GM18498 (cell line): Measurements from ENCODE around the gene ZNF408.

Experiments
- ATAC-seq: cut with Tn5 transposase; IDR thresholded peaks from one replicate; pipeline ENCODE4 v1.9.1; 2021; ENCODE audit warnings: mild to moderate bottlenecking, moderate library complexity; ENCODE audit not compliant: unreplicated experiment

The ZNF408 gene

DNA sequence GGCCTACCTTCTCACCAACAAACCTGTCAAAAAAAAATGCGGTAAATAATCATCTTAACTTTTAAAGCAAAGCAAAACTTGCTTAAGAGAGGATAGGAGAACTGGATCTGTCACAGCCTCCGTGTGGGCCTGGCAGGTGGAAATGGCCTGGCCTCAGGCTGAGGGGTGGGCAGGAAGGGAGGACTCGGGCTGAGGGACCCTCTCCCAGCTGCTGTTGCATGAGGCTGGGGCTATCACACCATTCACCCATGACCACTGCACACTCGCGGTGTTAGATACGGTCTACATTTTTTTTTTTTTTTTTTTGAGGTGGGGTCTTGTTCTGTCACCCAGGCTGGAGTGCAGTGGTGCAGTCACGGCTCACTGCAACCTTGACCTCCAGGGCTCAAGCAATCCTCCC, 24.9 kb upstream of the ZNF408 start:
- no peak for ATAC-seq

DNA sequence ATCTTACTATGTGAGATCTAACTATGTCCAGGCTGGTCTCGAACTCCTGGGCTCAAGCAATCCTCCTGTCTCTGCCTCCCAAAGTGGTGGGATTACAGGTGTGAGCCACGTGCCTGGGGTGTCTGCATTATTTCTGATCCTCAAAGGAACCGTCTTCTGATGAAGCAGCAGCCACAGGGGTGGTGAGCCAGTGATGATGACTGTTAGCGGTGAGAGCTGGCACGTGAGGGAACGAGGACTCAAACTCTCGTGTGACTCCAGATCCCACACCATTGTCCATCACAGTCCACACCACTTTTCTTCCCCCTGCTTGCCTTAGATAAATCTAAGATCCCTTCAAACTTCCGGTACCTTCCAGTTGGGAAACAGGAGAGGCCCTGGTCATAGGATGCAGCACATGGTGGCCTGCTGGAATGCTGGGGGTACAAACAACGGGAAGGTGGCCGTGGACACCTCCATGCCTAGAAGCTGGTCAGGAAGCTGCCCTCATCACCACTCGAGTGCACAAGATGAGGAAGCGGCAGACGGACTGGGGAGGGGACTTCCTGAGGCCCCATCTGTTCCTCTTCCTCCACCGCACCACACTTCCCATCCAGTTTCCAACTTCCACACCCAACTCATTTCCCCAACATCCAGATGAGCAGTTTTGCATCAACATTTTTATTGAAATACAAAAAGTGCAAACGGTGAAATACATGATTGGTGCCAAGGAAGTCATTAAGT, 24.2 kb upstream of the ZNF408 start:
- ATAC-seq, result no peak

DNA sequence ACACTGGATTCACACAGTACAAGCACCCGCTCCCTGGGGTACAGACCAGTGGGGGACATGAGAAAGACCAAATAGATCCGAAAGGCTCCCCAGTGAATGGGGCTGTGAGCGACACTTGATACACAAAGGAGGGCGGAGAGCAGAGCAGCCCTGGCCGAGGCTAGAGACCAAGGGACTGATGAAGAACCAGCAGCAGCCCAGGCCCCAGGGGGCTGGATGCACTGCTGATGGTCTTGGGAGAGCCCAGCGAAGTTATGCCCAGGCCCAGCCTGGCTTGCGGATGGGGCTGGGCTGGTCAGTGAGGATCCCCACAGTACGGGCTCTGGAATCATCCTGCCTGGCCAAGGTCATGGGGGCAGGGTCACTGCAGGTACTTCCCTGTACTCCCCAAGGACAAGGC, 23.7 kb upstream of the ZNF408 start:
- no peak for ATAC-seq

DNA sequence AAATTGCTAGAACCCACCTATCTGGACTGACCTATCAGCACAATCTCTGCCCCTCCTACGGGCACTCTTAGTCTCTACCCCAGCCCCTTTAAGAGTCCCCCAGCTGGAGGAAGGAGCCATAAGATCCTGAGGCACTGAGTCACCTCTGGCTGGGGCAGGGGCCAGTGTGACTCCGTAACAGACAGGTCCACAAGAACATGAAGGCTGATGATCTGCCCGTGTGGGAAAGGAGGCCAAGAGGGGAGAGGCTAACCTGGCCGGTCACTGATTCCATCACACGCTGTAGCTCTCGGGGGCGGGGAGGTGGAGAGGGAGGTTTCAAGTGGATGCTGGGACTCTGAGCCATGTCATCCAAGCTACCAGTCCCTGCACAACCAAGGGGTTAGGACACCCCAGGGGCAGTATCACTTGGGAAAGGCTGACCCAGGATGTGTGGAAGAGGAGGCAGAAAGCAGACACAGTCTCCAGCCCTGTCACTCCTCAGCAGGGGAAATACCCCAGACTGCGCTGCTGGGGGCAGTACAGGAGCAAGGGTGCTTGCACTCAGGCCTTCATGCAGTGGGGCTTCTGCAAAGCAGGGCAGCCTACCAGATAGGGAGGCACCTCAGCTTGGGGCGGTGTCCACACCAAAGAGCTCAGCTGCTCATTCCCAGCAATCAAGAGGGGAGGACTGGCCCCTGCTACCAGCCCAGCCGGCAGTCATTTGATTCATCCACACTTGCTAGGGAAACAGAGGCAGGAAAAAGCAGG, 22.7 kb upstream of the ZNF408 start:
- no peak for ATAC-seq

DNA sequence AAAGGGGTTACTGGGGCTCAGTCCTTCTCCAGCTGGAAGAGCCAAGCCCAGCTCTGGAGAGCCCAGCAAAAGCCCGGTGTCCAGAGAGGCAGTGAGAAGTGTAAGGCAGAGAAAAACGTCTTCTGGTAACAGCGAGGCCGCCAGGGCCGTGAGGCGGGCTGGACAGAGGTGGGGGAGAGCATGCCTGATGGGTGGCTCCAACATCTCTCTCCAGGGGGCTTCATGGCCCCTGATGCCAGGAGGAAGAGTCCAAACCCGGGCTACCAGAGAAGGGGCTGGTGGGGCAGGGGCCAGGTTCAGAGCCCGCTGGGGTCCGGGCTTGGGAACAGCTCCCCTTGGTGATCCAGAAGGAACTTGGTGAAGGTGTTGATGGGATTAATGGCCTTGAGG, 22.1 kb upstream of the ZNF408 start:
- no peak for ATAC-seq

DNA sequence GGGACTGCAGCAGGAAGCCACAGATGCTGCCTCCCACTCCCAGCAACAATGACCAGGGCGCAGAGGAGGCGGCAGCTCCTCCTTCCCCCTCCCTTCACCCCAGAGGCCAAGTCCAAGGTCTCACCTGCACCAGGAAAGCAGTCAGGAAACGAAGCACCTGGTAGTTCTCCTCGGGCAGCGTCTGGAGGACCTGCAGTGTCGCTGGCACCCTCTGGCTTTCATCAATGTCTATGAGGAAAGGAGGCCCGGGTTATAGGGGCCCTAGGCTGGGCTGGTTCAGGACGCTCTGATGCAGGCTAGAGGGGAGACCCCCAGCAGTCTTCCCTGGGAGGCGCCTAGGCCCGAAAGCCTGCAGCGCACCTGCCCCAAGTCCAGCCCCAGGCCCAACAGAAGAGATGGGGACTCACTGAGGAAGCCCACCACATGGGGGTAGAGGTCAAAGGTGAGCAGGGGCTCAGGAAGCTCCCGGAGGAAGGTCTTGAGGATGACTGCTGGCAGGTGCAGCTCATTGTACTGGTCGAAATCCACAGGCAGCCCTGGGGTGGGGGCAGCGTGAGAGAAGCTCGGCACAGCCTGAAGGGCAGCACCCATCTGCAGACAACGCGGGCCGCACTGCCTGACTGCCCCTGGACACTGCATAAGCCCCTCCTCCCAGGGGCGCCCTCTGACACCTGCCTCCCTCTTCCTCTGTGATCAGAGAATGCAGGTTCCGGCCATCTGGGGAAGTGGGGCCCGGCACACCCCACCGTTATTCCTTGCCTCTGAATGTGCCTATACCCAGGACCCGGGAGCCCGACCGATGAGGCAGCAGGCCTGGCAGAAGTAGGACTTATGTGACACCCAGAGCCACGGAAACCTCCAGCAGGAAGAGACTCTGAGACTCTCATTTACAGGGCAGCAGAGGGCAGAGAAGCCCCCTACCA, 21.3 kb upstream of the ZNF408 start:
- no peak for ATAC-seq

DNA sequence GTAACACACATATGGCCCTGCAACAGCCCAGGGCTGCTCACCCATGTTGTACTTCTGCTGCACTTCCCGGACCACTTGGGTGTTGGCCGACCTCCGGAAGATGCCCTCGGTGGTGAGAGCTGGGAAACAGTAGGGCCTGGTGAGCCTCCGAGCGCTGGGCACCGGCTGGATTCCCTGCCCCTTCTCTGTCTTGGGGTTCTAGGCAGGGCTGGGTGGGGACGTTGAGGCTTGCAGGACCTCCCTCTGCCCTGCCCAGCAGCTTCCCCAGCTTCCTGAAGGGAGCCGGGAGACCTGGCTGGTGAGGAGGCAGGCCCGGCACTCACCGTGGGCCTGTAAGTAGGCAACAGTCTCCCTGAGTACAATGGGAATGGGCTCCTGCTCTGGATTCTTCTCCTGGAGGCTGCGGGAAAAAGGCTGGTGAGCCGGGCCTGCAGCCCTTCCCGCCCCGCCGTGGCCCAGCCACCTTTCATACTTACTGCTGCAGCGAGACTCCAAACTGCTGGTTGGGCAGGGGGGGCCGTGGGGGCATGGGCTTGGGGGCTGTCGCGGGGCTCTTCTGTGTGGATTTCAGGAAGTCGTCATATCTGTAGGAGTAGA, 20.6 kb upstream of the ZNF408 start:
- no peak for ATAC-seq

DNA sequence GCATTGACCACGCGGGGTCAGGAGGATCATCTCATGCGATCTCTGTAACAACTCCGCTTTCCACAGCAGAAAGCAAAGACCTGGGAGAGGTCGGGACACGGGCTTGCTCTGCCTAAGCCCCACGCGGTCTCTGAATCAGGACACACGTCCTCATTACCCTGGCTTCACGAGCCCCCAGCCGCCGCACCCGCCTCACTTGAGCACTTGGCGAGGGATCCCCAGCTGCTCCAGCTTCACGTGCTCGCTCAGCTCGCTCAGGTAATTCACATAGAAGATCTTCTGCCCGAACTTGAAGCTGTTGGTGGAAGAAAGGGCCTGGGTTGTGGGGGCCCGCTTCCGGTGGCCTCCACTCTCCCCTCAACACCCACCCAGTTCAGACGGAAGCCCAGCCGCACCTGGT, 20.0 kb upstream of the ZNF408 start:
- ATAC-seq, result no peak

DNA sequence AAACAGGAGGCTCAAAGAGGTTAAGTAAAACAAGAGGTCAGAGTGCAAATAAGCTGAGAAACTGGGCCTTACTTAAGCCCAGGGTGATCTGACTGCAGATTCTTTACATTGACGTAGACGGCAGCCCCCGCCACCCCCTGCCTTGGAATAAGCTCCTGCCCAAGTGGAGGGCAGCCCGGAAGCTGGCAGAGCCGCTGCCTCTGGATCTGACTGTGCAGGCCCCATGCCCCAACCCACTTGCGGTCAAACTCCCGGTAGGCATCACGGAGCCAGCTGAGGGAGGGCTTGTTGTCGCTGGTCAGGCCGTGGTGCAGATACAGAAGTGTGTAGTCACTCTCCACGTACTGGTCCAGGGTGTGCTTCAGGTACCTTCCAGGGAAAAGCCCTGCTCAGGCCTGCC, 19.0 kb upstream of the ZNF408 start:
- no peak for ATAC-seq

DNA sequence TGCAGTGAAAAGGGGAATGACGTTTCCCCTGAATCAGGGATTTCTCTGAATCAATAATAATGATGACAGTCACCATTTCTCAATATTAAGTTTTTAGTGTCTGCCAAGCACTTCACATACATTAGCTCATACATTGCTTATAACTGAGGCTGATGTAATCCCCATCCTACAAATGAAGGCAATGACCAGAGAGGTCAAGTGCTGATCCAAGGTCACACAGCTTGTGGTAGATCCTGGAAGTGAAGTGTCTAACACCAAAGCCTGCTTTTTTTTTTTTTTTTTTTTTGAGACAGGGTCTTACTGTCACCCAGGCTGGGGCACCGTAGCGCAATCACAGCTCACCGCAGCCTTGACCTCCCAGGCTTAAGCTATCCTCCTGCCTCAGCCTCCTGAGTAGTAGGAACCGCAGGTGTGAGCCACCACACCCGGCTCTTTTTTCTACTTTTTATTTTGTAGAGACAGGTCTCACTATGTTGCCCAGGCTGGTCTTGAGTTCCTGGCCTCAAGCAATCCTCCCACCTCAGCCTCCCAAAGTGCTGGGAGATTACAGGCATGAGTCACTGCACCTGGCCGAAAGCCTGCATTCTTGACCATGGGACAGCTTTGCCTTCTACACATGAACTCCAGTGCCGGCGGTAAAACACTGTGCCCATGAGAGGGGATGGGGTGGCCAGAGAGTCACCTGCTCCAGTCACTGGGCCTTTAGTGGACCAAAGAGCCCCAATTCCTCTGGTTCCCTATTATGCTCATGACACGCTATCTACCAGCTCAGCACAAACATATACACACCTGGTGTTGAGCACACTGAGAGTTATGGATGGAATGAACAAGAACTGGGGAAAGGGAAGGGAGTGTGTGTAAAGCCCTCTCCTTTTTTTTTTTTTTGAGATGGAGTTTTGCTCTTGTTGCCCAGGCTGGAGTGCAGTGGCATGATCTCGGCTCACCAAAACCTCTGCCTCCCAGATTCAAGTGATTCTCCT, 17.8 kb upstream of the ZNF408 start:
- no peak for ATAC-seq

DNA sequence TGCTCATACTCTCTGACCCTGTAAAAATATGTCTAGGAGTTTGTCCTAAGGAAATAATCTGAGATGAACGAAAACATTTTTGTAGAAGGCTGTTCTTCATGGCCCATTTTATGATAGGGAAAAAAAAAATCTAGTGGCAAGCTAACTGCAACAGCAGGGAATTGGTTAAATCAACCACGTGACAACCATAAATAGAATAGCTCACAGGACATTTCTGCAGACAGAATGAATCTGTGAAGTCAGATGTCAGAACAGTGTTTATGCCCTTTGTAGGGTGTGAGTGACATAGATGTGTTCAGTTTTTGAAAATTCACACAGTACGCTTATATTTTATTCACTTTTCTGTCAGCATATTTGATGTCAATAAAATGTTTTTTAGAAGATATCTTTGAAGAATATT, 16.5 kb upstream of the ZNF408 start:
- ATAC-seq, result no peak

DNA sequence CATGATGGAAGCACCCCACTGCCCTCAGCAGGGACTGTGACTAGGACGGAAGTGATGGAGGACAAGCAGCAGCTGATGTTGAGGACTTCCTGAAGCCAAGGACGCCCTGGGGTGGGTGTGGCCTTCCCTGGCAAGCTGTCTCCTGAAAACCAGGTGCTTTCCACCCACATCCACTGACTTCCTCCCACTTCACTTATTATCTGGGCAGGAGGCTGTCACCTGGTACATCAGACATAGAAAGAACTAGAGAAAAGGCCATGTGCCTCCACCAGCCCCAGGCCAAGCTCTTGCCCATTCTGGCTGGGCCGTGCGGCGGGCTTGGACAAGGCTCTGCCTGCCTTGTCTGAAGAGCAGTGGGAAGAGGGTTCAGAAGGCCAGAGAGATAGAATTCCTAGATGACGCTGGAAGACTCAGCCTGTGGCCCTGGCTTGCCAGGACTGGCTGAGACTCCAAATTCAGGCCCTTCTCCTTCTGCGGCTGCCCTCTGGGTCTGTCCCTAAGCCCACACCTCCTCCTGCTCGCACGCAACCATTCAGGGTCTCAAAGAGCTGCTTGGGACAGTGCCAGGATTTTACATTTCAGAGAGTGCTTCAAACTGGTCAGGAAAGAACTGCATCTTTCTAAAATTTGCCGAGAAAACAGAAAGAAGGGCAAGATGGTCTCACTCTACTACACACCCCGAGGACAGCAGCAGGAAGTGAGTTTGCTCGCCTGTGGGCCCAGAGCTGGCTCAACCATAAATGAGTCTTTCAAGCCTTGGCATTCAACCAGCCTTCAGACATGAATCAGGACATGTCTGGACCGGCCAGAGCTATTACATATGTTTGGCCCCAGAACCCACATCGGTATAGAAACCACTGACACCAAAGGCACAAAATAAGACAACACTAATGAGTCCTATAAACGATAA, 13.7 kb upstream of the ZNF408 start:
- no peak for ATAC-seq

DNA sequence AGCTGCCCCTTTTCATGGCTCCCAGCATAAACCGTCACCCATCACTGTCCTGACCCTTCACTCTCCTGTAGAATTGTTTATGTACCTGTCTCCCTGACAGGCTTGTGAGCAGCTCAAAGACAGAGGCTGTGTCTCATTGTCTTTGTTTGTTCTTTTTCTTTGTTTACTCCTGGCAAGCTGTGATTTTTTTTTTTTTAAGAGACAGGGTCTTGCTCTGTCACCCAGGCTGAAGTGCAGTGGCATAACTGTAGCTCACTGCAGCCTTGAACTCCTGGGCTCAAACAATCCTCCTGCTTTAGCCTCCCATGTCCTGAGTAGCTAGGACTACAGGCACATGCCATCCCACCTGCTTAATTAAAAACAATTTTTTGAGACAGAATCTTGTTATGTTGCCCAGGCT, 10.1 kb upstream of the ZNF408 start:
- no peak for ATAC-seq

DNA sequence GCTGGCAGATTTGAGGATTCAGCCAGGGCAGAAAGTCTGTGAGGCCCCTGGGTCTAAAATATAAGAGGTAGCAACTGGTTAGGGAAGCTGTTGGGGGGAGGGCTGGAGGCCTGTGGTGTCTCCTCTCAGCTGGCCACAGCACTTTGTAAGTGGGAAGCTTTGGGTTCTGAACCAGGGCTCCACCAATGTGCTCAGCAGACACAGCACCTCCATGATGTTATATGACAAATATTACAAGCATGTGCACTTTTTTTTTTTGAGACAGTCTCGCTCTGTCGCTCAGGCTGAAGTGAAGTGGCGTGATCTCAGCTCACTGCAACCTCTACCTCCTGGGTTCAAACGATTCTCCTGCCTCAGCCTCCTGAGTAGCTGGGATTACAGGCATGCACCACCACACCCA, 8.4 kb upstream of the ZNF408 start:
- ATAC-seq, result no peak

DNA sequence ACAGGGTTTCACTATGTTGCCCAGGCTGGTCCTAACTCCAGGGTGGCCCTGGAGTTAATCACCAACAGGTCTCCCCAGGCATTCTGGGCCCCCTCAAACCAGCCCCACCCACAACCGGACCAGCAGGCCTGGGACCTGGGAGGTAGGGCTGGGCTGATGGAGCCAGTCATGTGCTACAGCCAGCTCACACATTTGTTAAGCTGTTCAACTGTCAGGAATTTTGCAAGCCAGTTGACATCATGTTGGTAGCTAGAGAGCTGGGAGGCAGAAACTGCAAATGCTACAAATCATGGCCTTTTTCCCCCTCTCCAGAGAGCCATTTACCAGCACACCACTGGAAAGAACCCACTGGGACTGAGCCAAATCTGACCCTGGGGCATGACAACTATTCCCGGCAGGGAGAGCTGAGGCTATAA, 7.2 kb upstream of the ZNF408 start:
- no peak for ATAC-seq

DNA sequence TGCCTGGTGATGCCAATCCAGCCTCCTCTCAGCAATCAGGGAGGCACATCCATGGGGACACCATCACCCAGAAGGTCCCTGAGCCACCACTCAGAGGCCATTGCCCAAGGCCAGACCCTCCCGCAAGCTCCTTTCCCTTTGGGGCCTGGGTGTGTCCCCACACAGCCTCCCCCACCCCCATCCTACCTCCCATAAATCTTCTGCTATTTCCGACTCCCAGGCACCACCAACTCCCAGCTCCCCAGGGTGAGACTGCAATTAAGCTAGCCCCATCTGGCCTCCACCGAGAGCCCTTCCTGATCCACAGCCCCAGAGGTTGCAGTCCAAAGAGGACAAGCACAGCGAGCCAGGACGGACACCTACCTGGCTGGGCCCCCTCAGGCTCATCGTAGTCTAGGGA, 6.8 kb upstream of the ZNF408 start:
- ATAC-seq, result no peak

DNA sequence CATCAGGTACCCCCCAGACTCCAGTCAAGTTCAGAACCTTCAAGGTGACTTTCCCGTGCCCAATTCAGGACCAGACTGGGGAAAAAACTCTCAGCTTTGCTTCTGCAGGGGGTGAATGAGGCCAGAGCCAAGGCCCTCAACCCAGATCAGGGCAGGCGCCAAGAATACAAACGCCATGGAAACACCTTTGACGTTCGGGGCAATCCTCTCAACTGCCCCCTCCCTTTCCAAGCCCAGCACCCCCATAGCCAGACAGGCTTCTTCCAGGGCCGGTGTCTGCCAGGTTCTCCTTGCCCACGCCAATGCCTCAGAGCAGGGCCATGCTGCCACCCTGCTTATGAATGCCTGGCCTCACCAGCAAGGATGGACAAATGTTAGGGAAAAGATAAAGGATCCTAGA, 6.2 kb upstream of the ZNF408 start:
- no peak for ATAC-seq

DNA sequence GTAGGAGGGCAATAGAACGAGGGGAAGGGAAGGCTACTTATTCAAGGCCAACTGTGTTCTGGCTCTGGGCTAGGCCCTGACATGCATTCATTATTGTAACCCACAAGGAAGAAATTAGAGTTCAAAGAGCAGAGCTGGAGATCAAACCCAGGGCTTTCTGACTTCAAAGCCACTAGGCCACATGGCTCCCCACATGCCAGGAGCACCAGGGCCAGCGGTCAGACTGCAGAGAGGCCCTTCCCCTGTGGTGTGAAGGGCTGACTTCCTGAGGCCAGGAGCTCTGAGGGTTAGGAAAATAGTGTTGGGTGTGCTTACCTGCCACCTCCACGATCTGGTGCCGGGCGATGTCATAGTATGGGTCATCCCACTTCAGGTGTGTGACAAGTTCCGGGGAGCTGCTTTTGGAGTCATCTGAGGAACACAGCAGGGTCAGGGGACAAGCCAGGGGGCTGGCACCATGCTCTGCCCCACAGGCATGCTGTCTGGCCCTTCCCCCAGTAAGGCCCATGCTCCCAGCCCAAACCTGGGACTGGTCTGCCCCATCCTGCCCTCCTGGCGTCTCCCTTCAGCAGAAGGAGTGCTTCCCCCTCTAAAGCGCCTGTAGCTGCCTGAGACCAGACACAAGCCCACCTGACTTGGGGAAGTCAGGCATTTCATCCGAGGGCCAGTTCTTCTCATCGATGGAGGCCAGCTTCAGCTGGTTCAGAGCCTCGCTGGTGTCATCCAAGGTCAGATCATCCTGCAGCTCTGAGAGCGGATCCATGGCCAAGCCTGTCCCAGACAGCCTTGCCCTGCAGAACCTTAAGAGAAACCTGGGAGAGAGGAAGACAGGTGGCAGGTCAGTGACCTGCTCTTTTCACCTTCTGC, 5.3 kb upstream of the ZNF408 start:
- no peak for ATAC-seq
